ENCODE data around the gene PRR36.

DNA sequence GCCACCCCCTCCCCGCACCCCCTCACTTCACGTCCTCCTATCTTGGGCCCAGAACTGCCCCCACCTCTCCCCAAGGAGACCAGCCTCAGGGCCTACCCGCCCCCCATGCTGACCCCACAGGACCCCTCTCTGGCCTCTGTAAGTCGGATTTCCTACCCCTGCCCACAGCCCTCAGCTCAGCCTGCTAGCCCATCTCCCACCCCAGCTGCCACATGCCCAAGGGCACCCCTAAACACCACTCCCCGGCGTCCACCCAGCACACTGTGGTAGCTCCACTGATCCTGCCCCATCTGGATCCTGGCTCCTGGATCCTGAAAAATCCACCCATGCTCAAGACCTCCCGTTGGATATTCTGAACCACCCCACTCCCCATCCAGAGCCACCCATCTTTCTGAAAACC is 43.4 kb downstream of the PRR36 start:
- TF ChIP-seq, protein P1, sequence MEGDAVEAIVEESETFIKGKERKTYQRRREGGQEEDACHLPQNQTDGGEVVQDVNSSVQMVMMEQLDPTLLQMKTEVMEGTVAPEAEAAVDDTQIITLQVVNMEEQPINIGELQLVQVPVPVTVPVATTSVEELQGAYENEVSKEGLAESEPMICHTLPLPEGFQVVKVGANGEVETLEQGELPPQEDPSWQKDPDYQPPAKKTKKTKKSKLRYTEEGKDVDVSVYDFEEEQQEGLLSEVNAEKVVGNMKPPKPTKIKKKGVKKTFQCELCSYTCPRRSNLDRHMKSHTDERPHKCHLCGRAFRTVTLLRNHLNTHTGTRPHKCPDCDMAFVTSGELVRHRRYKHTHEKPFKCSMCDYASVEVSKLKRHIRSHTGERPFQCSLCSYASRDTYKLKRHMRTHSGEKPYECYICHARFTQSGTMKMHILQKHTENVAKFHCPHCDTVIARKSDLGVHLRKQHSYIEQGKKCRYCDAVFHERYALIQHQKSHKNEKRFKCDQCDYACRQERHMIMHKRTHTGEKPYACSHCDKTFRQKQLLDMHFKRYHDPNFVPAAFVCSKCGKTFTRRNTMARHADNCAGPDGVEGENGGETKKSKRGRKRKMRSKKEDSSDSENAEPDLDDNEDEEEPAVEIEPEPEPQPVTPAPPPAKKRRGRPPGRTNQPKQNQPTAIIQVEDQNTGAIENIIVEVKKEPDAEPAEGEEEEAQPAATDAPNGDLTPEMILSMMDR (conservative IDR thresholded peaks at IDR 0.05; ENCODE audit: low read depth, low read length): no peak
- TF ChIP-seq EZH2 (IDR thresholded peaks at IDR 0.05; ENCODE audit: borderline replicate concordance, low read depth, low read length, poor library complexity, severe bottlenecking): no peak

All from A673 (cell line).